OCI-LY3 (cell line): Measurements from ENCODE around the gene LXN.

Source experiments
- H2AFZ ChIP-seq: fragments of 200-600, 300-600 bp; shearing (Covaris generic); 2 replicates; pipeline ENCODE4 v1.6.0; 2014; ENCODE audit warnings: antibody characterized with exemption, low read depth, low read length
- H3K27ac ChIP-seq: fragments of 200-600, 300-600 bp; sonication (generic); 2 replicates; pipeline ENCODE4 v1.5.1; 2014; ENCODE audit warnings: mild to moderate bottlenecking, low read length, moderate library complexity, mixed read lengths
- H3K27me3 ChIP-seq: fragments of 200-600, 300-600 bp; sonication (generic); 2 replicates; pipeline ENCODE4 v1.6.1; 2014; ENCODE audit warnings: low read depth, low read length, mixed read lengths
- H3K36me3 ChIP-seq: fragments of 200-600, 300-600 bp; sonication (generic); replicated peaks from 2 replicates; pipeline ENCODE3; 2014; ENCODE audit warnings: low read depth, low read length, mixed read lengths
- H3K4me1 ChIP-seq: fragments of 300-600, 200-600 bp; sonication (generic); 2 replicates; pipeline ENCODE4 v1.6.1; 2014; ENCODE audit warnings: low read length, mixed read lengths
- H3K4me2 ChIP-seq: fragments of 200-600, 300-600 bp; sonication (generic); 2 replicates; pipeline ENCODE4 v1.6.1; 2014; ENCODE audit warnings: low read length, mixed read lengths
- H3K4me3 ChIP-seq: fragments of 300-600, 200-600 bp; sonication (generic); 2 replicates; pipeline ENCODE4 v1.5.1; 2014; ENCODE audit warnings: antibody characterized with exemption, mild to moderate bottlenecking, low read length, moderate library complexity
- H3K79me2 ChIP-seq: fragments of 300-600, 200-600 bp; shearing (Covaris generic); 2 replicates; pipeline ENCODE4 v1.6.1; 2014; ENCODE audit warnings: mild to moderate bottlenecking, low read length, mixed read lengths
- H3K9ac ChIP-seq: fragments of 300-600, 200-600 bp; shearing (Covaris generic); 2 replicates; pipeline ENCODE4 v1.6.0; 2014; ENCODE audit warnings: mild to moderate bottlenecking, low read length, moderate library complexity
- H3K9me3 ChIP-seq: fragments of 200-600, 300-600 bp; shearing (Covaris generic); 2 replicates; pipeline ENCODE4 v1.6.1; 2014; ENCODE audit warnings: low read length, mixed read lengths; ENCODE audit not compliant: insufficient read depth
- H4K20me1 ChIP-seq: fragments of 200-600, 300-600 bp; sonication (generic); 2 replicates; pipeline ENCODE4 v1.6.1; 2016; ENCODE audit warnings: low read length, mixed read lengths; ENCODE audit not compliant: insufficient read depth
- CTCF ChIP-seq: fragments of 200-600, 300-600 bp; sonication (generic); IDR thresholded peaks from 2 replicates; pipeline ENCODE4 v1.5.1; 2014; ENCODE audit warnings: antibody characterized with exemption, low read length, low read depth
- EZH2phosphoT487 ChIP-seq: fragments of 200-600 bp; shearing (Covaris generic); IDR thresholded peaks from 2 replicates; pipeline ENCODE4 v1.6.1; 2018; ENCODE audit warnings: antibody characterized with exemption, mixed run types, low read depth

Gene LXN

GRCh38 chr3:158709666-158710083, 37.2 kb upstream of the LXN start:
- no peaks in the 10 kb centered on the region for H3K27me3 ChIP-seq
- H3K36me3 ChIP-seq, result peaks cover 29% of the 10 kb centered on the region
- no peak overlapping the region for H3K27ac ChIP-seq
- TF ChIP-seq EZH2phosphoT487, result no peak
- no peak for TF ChIP-seq CTCF
- no peak overlapping the region for H3K9ac ChIP-seq
- H3K9me3 ChIP-seq, result no peaks in the 10 kb centered on the region
- no peak overlapping the region for H3K4me3 ChIP-seq
- no peak overlapping the region for H2AFZ ChIP-seq
- H4K20me1 ChIP-seq, result no peaks in the 10 kb centered on the region
- H3K4me1 ChIP-seq, result peaks cover 9% of the 10 kb centered on the region
- no peaks in the 10 kb centered on the region for H3K79me2 ChIP-seq
- no peak overlapping the region for H3K4me2 ChIP-seq

DNA sequence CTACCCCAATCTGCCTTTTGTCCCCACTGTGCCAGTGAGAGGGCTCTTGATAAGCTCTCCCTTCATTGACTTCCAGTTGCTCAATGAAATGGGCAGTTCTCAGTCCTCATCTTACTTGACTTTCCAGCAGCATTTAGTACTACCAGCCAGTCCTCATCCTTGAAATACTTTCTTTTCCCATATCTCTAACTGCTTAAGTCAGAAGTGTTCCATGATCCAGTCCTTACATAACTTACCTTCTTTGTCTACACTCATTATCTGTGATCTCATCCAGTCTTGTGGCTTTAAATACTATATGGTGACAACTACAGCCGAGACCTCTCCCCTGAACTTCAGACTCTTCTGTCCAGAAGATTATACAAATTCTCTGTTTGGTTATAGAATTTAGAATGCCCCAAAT, 31.1 kb upstream of the LXN start:
- no peak overlapping the region for H3K4me3 ChIP-seq
- H3K36me3 ChIP-seq, result peaks cover 11% of the 10 kb centered on the region
- no peak overlapping the region for H3K27ac ChIP-seq
- no peaks in the 10 kb centered on the region for H3K27me3 ChIP-seq
- no peaks in the 10 kb centered on the region for H4K20me1 ChIP-seq
- no peak overlapping the region for H3K9ac ChIP-seq
- no peak overlapping the region for H2AFZ ChIP-seq
- H3K4me2 ChIP-seq, result no peak overlapping the region
- no peaks in the 10 kb centered on the region for H3K9me3 ChIP-seq
- no peaks in the 10 kb centered on the region for H3K4me1 ChIP-seq
- no peaks in the 10 kb centered on the region for H3K79me2 ChIP-seq
- TF ChIP-seq CTCF, result no peak
- no peak for TF ChIP-seq EZH2phosphoT487

GRCh38 chr3:158702815-158703481, 30.5 kb upstream of the LXN start:
- H3K36me3 ChIP-seq, result peaks cover 6% of the 10 kb centered on the region
- H3K4me2 ChIP-seq, result no peak overlapping the region
- TF ChIP-seq CTCF, result no peak
- no peak for TF ChIP-seq EZH2phosphoT487
- H3K9ac ChIP-seq, result no peak overlapping the region
- H3K9me3 ChIP-seq, result no peaks in the 10 kb centered on the region
- H2AFZ ChIP-seq, result no peak overlapping the region
- H3K4me1 ChIP-seq, result no peaks in the 10 kb centered on the region
- H3K27me3 ChIP-seq, result no peaks in the 10 kb centered on the region
- H3K27ac ChIP-seq, result no peak overlapping the region
- no peaks in the 10 kb centered on the region for H3K79me2 ChIP-seq
- no peak overlapping the region for H3K4me3 ChIP-seq
- no peaks in the 10 kb centered on the region for H4K20me1 ChIP-seq

GRCh38 chr3:158701420-158702065, 29.1 kb upstream of the LXN start:
- H3K36me3 ChIP-seq, result peaks cover 5% of the 10 kb centered on the region
- H3K4me2 ChIP-seq, result no peak overlapping the region
- no peak overlapping the region for H3K9ac ChIP-seq
- H4K20me1 ChIP-seq, result no peaks in the 10 kb centered on the region
- TF ChIP-seq CTCF, result no peak
- TF ChIP-seq EZH2phosphoT487, result no peak
- H3K79me2 ChIP-seq, result no peaks in the 10 kb centered on the region
- H3K27me3 ChIP-seq, result no peaks in the 10 kb centered on the region
- H3K27ac ChIP-seq, result no peak overlapping the region
- no peaks in the 10 kb centered on the region for H3K4me1 ChIP-seq
- no peak overlapping the region for H2AFZ ChIP-seq
- H3K9me3 ChIP-seq, result no peaks in the 10 kb centered on the region
- no peak overlapping the region for H3K4me3 ChIP-seq
